GM12801 (cell line): Measurements from ENCODE around the gene FRYL.

Experiments used
- TF ChIP-seq, protein P1 (sequence below): IDR thresholded peaks from one replicate; pipeline ENCODE4 v1.5.1; 2011; ENCODE audit warnings: control low read depth; ENCODE audit not compliant: insufficient read length; ENCODE audit errors: extremely low read depth

Gene FRYL

DNA sequence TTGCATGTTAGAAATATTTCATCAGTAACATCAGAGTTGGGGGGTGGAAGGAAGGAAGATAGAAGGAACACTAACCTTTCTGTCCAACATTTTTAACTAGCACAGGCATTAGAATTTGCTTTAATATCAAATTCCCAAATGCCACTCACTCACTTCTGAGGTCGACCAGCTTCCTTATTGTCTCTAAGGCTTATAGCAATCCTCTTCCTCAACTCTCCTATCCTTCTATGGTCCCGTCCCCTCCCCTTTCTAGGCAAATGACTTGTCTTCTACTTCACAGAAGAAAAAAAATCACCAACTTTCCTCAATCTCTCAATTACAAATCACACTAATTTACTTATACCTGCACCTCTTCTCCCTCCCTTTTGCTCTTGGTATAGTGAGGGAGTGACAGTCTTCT is 189.2 kb downstream of the FRYL start:
- TF ChIP-seq, protein P1, sequence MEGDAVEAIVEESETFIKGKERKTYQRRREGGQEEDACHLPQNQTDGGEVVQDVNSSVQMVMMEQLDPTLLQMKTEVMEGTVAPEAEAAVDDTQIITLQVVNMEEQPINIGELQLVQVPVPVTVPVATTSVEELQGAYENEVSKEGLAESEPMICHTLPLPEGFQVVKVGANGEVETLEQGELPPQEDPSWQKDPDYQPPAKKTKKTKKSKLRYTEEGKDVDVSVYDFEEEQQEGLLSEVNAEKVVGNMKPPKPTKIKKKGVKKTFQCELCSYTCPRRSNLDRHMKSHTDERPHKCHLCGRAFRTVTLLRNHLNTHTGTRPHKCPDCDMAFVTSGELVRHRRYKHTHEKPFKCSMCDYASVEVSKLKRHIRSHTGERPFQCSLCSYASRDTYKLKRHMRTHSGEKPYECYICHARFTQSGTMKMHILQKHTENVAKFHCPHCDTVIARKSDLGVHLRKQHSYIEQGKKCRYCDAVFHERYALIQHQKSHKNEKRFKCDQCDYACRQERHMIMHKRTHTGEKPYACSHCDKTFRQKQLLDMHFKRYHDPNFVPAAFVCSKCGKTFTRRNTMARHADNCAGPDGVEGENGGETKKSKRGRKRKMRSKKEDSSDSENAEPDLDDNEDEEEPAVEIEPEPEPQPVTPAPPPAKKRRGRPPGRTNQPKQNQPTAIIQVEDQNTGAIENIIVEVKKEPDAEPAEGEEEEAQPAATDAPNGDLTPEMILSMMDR, result no peak

DNA sequence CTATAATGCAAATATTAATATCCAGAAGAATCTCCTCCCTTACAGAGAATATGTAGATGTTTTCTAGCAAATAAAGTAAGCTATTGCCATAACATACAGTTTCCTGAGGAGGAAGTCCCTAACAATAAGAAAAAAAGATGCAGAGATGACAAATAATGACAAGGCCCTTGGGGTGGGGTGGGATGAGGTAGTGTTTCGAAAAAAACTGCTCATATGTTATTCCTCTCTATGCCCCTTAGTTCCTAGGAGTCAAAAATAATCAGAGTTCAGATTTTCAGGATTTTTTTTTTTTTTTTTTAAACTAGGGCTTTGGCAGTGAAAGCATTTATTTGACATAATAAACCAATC is 191.0 kb downstream of the FRYL start:
- TF ChIP-seq, protein P1, result no peak

DNA sequence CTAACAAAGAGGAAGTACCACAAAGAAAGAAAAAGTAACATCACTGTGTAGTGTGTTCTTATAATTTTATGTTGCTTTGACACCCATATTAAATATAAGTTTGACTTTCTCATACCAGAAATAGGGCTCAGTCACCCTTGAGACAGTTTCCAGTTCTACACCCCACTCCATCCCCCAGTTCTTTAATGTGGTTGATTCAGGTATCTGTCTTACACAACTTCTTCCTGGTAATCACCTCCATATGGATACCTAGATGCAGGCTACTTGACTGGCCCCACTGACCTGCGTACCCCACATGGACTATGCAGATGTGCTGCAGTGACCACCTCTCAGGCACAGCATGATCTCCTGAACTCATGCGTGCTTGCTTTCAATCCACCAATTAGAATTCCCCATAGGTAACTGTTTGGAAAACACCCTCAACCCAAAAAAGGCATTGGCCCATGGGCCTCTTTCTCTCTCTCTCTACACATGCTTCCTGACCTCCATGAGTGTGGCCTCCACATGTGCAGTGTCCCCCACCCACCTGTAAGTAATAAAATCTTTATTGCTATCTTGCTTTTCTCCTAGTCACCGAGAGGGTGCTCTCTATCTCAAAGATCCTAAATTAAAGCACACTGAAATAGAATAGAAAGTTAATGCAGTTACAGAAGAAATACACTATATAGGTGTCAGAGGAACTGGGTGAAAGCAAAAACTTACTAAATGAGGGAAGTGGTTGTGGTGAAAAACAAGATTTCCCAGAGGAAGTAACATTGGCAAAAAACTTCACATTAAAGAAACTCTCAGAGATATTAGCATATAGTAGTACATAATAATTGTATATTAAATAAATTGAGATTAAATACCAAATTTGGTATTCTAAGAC is 191.6 kb downstream of the FRYL start:
- TF ChIP-seq, protein P1, result no peak

DNA sequence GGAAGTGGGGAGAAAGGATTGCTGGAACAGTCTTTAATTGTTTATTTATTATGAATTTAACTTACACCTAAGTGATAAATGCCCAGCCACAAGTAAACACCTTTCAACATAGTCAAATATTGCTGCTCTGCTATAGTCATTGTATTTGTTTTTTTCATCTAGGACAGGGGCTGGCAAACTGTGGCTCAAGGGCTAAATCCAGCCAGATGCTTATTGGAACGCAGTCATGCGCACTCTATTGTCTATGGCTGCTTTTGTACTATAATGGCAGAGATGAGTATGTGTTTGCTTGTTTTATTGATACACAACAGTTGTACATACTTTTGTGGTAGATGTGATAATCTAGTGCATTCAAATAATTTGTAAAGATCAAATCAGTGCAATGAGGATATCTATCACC is 194.7 kb downstream of the FRYL start:
- TF ChIP-seq, protein P1, result no peak

DNA sequence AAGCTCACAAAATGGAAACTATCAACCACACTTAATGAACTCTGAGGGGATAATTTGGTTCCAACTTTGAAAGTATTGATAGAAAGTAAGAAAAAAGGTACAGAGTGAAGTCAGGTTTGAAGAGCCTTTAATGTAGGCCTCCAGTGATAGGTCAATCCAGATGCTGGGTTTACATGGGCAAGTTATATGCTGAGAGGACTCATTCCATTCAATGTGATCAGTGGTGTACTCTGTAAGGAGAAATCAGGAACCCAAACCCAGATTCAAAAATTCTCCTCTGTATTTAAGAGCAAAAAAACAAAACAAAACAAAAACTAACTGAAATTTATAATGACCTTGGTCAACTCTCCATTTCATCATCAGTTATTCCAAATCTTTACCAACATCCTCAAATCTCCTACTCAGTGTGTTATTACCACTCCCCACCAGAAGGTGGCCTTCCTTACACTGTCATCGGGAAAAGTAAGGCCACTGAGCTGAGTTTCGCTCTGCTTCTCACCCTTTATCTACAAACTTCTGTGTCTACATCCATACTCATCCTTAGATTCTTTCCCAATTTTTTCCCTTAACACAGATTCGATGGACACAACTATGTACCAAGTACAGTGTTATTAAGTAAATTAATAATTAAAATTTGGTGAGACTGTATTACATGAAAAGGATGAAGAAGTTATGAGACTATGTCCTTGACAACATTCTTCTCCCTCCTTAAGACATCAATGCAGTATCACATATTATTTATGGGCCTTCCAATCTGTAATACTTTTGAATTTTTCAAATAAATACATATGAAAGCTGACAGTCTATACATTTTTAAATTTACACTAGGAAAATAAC is 201.7 kb downstream of the FRYL start:
- TF ChIP-seq, protein P1, result no peak

DNA sequence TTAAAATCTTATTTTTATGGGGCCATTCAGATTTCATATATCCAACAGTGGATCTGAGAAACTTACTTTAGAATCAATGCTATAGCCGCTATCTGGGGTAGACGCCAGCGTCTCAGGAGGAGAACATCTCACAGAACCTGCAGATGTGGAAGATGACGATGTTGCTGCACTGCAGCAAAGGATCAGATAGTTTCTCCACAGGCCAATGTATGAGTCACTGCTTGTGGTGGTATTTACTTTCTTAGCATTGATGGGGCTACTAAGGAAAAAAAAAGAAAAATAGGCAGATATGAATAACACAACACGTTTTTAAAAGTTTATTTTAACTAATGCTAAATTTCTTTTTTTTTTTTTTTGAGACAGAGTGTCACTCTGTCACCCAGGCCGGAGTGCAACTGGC is 204.1 kb downstream of the FRYL start:
- TF ChIP-seq, protein P1, result no peak

DNA sequence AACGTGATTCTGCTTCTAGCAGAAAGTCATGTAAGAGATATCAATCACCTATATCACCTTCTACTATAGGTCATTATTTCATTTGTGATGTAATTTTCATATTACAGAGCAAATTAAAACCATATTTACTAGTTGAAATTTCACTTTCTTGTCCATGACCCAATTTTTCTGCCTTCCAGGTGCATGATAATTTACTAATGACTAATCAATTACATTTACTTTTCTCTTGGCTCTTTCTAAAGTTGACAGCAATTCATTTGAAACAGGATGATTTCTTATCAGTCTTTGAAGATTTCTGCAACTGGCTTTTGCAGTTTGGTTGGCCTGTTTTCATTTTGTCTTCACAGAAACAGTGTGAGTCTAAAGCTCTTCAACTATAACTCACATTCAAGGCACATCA is 208.6 kb downstream of the FRYL start:
- TF ChIP-seq, protein P1, result no peak
